RWPE2 (cell line): Measurements from ENCODE around the gene DRAP1.

Source experiments
- ATAC-seq: fragments of 200-7000 bp; cut with Tn5 transposase; 3 replicates; pipeline ENCODE4 v1.9.1; 2021; ENCODE audit warnings: low read depth
- DNase-seq: peaks from one replicate; pipeline ENCODE4 v3.0.0-alpha.2; 2020; ENCODE audit warnings: low spot score
- H3K27ac ChIP-seq: fragments of 450-650 bp; 2 replicates; pipeline ENCODE4 v1.5.1; 2017; ENCODE audit warnings: mild to moderate bottlenecking; ENCODE audit not compliant: poor library complexity, severe bottlenecking
- H3K27me3 ChIP-seq: fragments of 250-450 bp; sonication (Bioruptor Pico); 2 replicates; pipeline ENCODE4 v1.5.1; 2021; ENCODE audit warnings: mild to moderate bottlenecking, moderate library complexity; ENCODE audit not compliant: insufficient read depth, poor library complexity, severe bottlenecking
- H3K36me3 ChIP-seq: fragments of 250-450 bp; sonication (Bioruptor Pico); 2 replicates; pipeline ENCODE4 v1.5.1; 2020; ENCODE audit warnings: low read depth, mild to moderate bottlenecking, moderate library complexity
- H3K4me1 ChIP-seq: fragments of 250-450 bp; sonication (Bioruptor Pico); 2 replicates; pipeline ENCODE4 v1.5.1; 2021; ENCODE audit warnings: mild to moderate bottlenecking, moderate library complexity; ENCODE audit not compliant: insufficient read depth, poor library complexity, severe bottlenecking
- H3K4me3 ChIP-seq: fragments of 250-450 bp; sonication (Bioruptor Pico); 2 replicates; pipeline ENCODE4 v1.5.1; 2021; ENCODE audit warnings: mild to moderate bottlenecking, moderate library complexity; ENCODE audit not compliant: severe bottlenecking
- H3K9me3 ChIP-seq: fragments of 250-450 bp; sonication (Bioruptor Pico); 2 replicates; pipeline ENCODE4 v1.5.1; 2021; ENCODE audit warnings: mild to moderate bottlenecking, moderate library complexity; ENCODE audit not compliant: severe bottlenecking
- TF ChIP-seq, protein P1 (sequence below): fragments of 450-650 bp; IDR thresholded peaks from one replicate; pipeline ENCODE4 v1.5.1; 2017; ENCODE audit warnings: mild to moderate bottlenecking, moderate library complexity; ENCODE audit not compliant: poor library complexity, severe bottlenecking

The DRAP1 gene, protein sequence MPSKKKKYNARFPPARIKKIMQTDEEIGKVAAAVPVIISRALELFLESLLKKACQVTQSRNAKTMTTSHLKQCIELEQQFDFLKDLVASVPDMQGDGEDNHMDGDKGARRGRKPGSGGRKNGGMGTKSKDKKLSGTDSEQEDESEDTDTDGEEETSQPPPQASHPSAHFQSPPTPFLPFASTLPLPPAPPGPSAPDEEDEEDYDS

DNA sequence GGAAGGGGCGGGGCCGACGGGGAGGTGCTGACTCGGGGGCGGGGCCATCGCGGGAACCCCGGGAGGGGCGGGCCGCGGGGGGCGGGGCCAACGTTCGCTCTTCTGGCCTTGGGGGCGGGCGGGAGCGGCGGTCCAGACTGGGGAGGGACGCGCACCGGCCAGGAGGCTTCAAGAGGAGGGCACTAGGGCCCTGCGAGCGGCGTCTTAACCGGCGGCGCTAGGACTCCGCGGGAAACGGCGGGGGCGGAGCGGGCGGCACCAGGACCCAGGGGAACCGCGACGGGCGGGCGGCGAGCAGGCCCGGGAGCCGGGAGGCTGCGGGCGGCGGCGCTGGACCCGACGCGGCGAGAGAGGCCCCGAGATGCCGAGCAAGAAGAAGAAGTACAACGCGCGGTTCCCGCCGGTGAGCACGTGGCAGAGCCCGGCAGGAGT is at the start of gene DRAP1:
DRAP1 (plus strand) TSS at position 286 of the 432 bp plus-strand sequence; CDS start at position 362, 76 bp downstream.
- peak; percentile 69 for ATAC-seq
- peak within 1 kb of the TSS; percentile 98 for H3K27ac ChIP-seq

DNA sequence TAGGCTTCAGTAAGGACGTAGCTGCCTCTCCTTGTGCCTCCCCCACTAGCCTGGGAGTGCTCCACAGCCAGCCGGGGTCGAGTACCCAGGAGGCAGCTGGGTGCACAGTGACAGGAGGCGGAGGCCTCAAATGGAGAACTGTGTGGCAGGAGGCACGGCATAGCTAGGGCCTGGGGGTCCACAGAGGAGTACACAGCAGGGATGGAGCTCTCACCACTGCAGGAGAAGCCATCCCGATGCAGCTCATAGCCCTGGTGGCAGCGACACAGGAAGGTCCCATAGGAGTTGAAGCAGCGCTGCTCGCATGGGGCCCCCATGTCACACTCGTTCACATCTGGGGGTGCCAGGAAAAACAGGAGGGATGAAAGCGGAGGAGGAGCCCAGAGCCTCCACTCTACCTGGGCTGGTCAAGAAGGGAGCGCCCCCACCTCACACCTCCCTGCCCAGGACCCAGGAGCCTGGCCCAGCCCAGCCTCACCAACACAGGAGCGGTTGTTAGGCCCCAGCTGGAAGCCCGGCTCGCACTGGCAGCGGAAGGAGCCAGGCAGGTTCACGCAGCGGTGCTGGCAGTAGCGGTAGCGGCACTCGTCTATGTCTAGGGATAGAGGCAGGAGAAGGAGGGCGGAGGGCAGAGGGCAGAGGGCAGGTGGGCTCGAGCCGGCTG is 49.5 kb upstream of the DRAP1 start:
- Histone ChIP-seq H3K36me3 (peaks cover 33% of the 10 kb centered on the region), H3K9me3 (no peaks in the 10 kb centered on the region), H3K4me3 (no peak overlapping the region), H3K4me1 (no peaks in the 10 kb centered on the region), H3K27ac (no peak overlapping the region), H3K27me3 (no peaks in the 10 kb centered on the region)
- ATAC-seq (no peak), DNase-seq (peak; percentile 61)
- TF ChIP-seq, protein P1, sequence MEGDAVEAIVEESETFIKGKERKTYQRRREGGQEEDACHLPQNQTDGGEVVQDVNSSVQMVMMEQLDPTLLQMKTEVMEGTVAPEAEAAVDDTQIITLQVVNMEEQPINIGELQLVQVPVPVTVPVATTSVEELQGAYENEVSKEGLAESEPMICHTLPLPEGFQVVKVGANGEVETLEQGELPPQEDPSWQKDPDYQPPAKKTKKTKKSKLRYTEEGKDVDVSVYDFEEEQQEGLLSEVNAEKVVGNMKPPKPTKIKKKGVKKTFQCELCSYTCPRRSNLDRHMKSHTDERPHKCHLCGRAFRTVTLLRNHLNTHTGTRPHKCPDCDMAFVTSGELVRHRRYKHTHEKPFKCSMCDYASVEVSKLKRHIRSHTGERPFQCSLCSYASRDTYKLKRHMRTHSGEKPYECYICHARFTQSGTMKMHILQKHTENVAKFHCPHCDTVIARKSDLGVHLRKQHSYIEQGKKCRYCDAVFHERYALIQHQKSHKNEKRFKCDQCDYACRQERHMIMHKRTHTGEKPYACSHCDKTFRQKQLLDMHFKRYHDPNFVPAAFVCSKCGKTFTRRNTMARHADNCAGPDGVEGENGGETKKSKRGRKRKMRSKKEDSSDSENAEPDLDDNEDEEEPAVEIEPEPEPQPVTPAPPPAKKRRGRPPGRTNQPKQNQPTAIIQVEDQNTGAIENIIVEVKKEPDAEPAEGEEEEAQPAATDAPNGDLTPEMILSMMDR, result no peak

More for the DNA sequence above, at the start of gene DRAP1:
- TF ChIP-seq, protein P1, result no peak
- peak; percentile 98 for DNase-seq
- Histone ChIP-seq H3K4me1 (peaks cover 44% of the 10 kb centered on the region), H3K27me3 (no peaks in the 10 kb centered on the region), H3K4me3 (peak within 1 kb of the TSS; percentile 80), H3K9me3 (no peaks in the 10 kb centered on the region), H3K36me3 (peaks cover 51% of the 10 kb centered on the region)

DNA sequence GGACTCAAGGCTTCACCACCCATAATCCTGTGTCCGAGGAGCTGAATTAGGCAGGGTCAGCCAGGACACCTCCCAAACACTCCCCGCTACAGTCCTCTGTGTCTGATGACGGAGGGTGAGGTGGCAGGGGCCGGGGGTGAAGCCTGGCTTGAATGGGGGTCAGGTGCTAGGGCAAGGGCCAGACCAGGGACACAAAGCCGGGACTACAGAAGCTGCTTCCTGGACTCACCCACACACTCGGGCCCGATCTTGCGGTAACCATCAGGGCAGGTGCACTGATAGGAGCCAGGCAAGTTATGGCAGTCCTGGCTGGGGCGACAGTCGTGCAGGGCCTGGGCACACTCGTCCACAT is 48.9 kb upstream of the DRAP1 start:
- Histone ChIP-seq H3K9me3 (no peaks in the 10 kb centered on the region), H3K36me3 (peaks cover 28% of the 10 kb centered on the region), H3K27me3 (no peaks in the 10 kb centered on the region), H3K4me3 (no peak overlapping the region), H3K4me1 (no peaks in the 10 kb centered on the region), H3K27ac (no peak overlapping the region)
- TF ChIP-seq, protein P1, result no peak
- DNase-seq, result no peak
- ATAC-seq, result no peak

DNA sequence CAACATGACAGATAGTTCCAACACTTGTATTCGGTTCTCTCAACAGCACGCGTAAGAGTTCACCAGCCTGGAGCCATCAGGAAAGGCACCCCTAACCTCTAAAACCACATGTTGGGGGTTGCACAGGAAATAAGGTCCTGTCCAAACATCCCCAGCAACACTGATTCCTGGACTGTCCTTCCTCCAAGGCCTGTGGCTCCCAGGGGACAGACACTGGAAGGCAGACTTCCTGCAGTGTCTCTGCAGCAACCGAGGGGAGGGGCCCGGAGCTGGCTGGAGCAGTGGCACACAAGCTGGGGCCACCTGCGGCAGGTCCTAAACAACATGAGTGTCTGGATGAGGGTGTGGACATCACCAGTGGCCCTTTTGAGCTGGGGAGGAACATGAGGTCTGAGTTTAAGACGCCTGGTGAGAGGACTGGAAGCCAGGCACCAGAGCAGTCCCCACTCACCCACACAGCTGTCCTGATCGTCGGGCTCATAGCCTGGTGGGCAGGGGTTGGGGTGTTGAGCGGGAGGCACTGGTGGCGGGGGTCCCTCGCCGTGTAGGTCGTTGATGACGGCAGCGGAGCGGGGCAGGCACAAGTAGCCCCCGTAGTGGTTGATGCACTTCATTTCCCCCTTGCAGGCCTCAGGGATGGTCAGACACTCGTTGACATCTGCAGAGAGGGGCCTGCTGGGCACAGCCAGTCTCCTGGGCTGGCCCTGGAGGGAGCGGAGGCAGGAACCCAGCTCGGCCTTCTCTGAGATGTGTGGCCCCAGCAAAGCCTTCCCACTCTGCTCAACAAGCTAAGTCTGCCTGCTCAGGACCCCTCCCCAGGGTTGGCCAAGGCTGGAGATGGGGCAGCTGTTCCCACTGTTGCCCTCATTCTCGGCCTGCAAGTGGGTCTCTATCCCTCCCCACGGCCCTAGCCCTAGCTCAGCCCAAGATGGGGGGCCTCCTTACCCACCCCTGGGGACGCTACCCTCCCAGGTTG is 48.2 kb upstream of the DRAP1 start:
- Histone ChIP-seq H3K36me3 (peaks cover 21% of the 10 kb centered on the region), H3K4me3 (no peak overlapping the region), H3K4me1 (no peaks in the 10 kb centered on the region), H3K9me3 (no peaks in the 10 kb centered on the region), H3K27me3 (no peaks in the 10 kb centered on the region), H3K27ac (peak overlapping the region; percentile 72)
- no peak for DNase-seq
- TF ChIP-seq, protein P1, result no peak
- no peak for ATAC-seq
